GM23248 (cell line): ENCODE measurements around the gene MGP.

ENCODE experiments used
- EZH2 ChIP-seq: fragments of 200-600 bp; sonication (generic); IDR thresholded peaks from 2 replicates; pipeline ENCODE4 v1.6.1; 2018; ENCODE audit warnings: antibody characterized with exemption, mild to moderate bottlenecking; ENCODE audit not compliant: insufficient read depth, poor library complexity, severe bottlenecking
- EZH2phosphoT487 ChIP-seq: fragments of 200-600 bp; sonication (generic); IDR thresholded peaks from 2 replicates; pipeline ENCODE4 v1.6.1; 2018; ENCODE audit warnings: antibody characterized with exemption, moderate library complexity, mild to moderate bottlenecking, low read depth; ENCODE audit not compliant: insufficient read depth

DNA sequence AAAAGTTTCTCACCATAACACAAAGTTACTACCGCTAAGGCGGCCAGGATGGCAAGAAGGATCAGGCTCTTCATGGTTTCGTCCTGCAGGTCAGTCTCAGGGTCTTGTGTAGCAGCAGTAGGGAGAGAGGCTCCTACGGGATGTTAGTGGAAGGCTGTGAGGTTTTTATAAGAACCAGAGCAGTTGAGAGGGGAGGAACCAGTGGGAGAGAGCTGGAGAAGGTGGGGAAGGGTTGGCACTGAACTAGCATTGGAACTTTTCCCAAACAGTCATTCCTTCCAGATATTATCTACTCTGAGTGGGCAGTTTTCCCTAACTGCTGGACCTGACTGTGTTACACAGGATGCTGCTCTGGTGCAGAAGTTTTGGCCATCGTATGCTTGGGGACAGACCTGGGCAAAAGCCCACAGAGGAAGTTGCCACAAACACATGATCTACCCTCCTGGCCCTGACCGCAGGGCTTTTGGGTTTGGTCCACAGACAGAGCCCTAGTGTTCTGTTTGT lies at the start of gene MGP:
- no peak for TF ChIP-seq EZH2phosphoT487
- no peak for TF ChIP-seq EZH2
